K562 (cell line): ENCODE measurements around the gene HERC3. TPM values are rescaled to one million over a fixed set of nuclear protein-coding genes. Genes with fewer than 3 reads are reported as not detected.
A peak's percentile ranks its signal among the peaks of the same experiment; 100 is the strongest.

Experiments used
- ATAC-seq: fragments of 200-7000 bp; cut with Tn5 transposase; 3 replicates; pipeline ENCODE4 v1.9.1; 2020; ENCODE audit warnings: moderate library complexity
- BruUV-seq: library from RNA; stranded (reverse); fragments of 400-500 nt; replicated peaks from 2 replicates; lab custom pipeline; 2021; lab: Mats Ljungman, UMichigan
- CTCF ChIA-PET: fragments of 300-600 bp; formaldehyde crosslinking; extraction: SDS; loops from one replicate; lab custom pipeline; 2021; ENCODE audit warnings: low intra/inter-chr PET ratio; lab: Yijun Ruan, JAX
- POLR2A ChIA-PET: fragments of 300-600, 350-650 bp; sonication (Branson Sonifier 250); formaldehyde crosslinking; extraction: SDS; loops from one replicate; lab custom pipeline; 2021; ENCODE audit warnings: antibody characterized with exemption, inconsistent platforms; lab: Yijun Ruan, JAX
- DNase-seq, 4 experiments: peaks; one replicate each; pipeline versions ENCODE4 v3.0.0 to v3.0.0-alpha.2; 2011 to 2018; ENCODE audit warnings: low spot score in 3 of 4, mixed read lengths in 3 of 4; ENCODE audit errors: extremely low read depth in 1 of 4
- FAIRE-seq: peaks from 2 replicates; lab custom pipeline; 2011; peaks lifted over from hg19 to GRCh38; lab: Jason Lieb, UNC
- H2AFZ ChIP-seq: 2 replicates; pipeline ENCODE4 v1.6.0; 2011; ENCODE audit warnings: low read depth, low read length, control low read depth, inconsistent platforms
- H3K27ac ChIP-seq: fragments of 200-600 bp; 3 replicates; pipeline ENCODE4 v1.8.0; 2011; ENCODE audit warnings: low read depth, mild to moderate bottlenecking, control low read depth, inconsistent platforms, low read length, moderate library complexity, mixed read lengths; ENCODE audit errors: extremely low read depth
- H3K27me3 ChIP-seq, 2 experiments: fragments of 300-600 bp in 1 of 2; 2 replicates in 1 of 2; 3 replicates in 1 of 2; pipeline versions ENCODE4 v1.6.0 to v1.8.0; 2011; ENCODE audit warnings: inconsistent platforms in 2 of 2, low read length in 2 of 2, mild to moderate bottlenecking in 1 of 2, mixed read lengths in 1 of 2, moderate library complexity in 1 of 2; ENCODE audit not compliant: control insufficient read depth in 2 of 2, insufficient read depth in 2 of 2
- H3K36me3 ChIP-seq: fragments of 300-600 bp; 3 replicates; pipeline ENCODE4 v1.8.0; 2011; ENCODE audit warnings: mild to moderate bottlenecking, low read length, inconsistent platforms; ENCODE audit not compliant: control insufficient read depth, insufficient read depth
- H3K4me1 ChIP-seq, 2 experiments: fragments of 200-600 bp in 1 of 2; replicated peaks in 1 of 2; 2 replicates in 1 of 2; 3 replicates in 1 of 2; pipeline versions ENCODE4 v1.5.1 to v1.8.0; 2011; ENCODE audit warnings: inconsistent platforms in 2 of 2, low read length in 2 of 2, mild to moderate bottlenecking in 1 of 2, mixed read lengths in 1 of 2, moderate library complexity in 1 of 2; ENCODE audit not compliant: control insufficient read depth in 2 of 2, insufficient read depth in 2 of 2
- H3K4me2 ChIP-seq: 2 replicates; pipeline ENCODE4 v1.6.1; 2011; ENCODE audit warnings: low read length, control low read depth, inconsistent platforms, mixed read lengths; ENCODE audit not compliant: insufficient read depth
- H3K4me3 ChIP-seq: fragments of 200-600 bp; sonication (generic), shearing (Covaris generic); 2 replicates; pipeline ENCODE4 v1.5.1; 2016; ENCODE audit warnings: control low read depth, inconsistent platforms
- H3K79me2 ChIP-seq: fragments of 200-600 bp; 3 replicates; pipeline ENCODE4 v1.8.0; 2011; ENCODE audit warnings: low read length, inconsistent platforms; ENCODE audit not compliant: control insufficient read depth, insufficient read depth
- H3K9ac ChIP-seq, 2 experiments: 2 replicates each; pipeline versions ENCODE4 v1.6.0 to v1.6.1; 2011; ENCODE audit warnings: low read depth in 2 of 2, low read length in 2 of 2, control low read depth in 1 of 2, inconsistent platforms in 1 of 2, mild to moderate bottlenecking in 1 of 2, mixed read lengths in 1 of 2; ENCODE audit not compliant: insufficient read depth in 1 of 2
- H3K9me1 ChIP-seq: one replicate; pipeline ENCODE4 v1.6.0; 2011; ENCODE audit warnings: inconsistent platforms, mild to moderate bottlenecking, low read length, moderate library complexity; ENCODE audit not compliant: control insufficient read depth, insufficient read depth
- H3K9me3 ChIP-seq: replicated peaks from 2 replicates; pipeline ENCODE4 v1.5.1; 2011; ENCODE audit warnings: low read depth, low read length, inconsistent platforms; ENCODE audit not compliant: control insufficient read depth, insufficient read depth
- H4K20me1 ChIP-seq: replicated peaks from 2 replicates; pipeline ENCODE4 v1.6.1; 2011; ENCODE audit warnings: low read length, inconsistent platforms, mixed read lengths; ENCODE audit not compliant: control insufficient read depth, insufficient read depth
- DACH1 ChIP-seq: fragments of 450-650 bp; IDR thresholded peaks from 2 replicates; pipeline ENCODE4 v1.6.1; 2018; ENCODE audit not compliant: partially characterized antibody
- FOSL1 ChIP-seq: fragments of 200-800 bp; sonication (Bioruptor generic); conservative IDR thresholded peaks from 2 replicates; pipeline ENCODE4 v1.6.1; 2016; ENCODE audit warnings: missing genetic modification characterization, missing compliant biosample characterization
- FOXA3 ChIP-seq, 2 experiments: fragments of 450-650 bp in 1 of 2; sonication (generic) in 1 of 2; formaldehyde crosslinking; IDR thresholded peaks in 1 of 2; conservative IDR thresholded peaks in 1 of 2; 2 replicates each; pipeline versions ENCODE4 v1.4.0 to v1.8.0; 2020 to 2022; ENCODE audit warnings: mild to moderate bottlenecking in 2 of 2, missing genetic modification reagents in 1 of 2
- JUN ChIP-seq, 2 experiments: sonication (generic) in 1 of 2; formaldehyde crosslinking in 1 of 2; IDR thresholded peaks; 2 replicates each; pipeline versions ENCODE4 v1.6.1 to v1.8.0; 2012 to 2022; ENCODE audit warnings: borderline replicate concordance in 2 of 2, mild to moderate bottlenecking in 2 of 2, improper control_type of control experiment in 1 of 2, low read depth in 1 of 2, low read length in 1 of 2, missing genetic modification reagents in 1 of 2
- JUND ChIP-seq, 2 experiments: IDR thresholded peaks; 2 replicates in 1 of 2; 3 replicates in 1 of 2; pipeline ENCODE4 v1.6.1; 2011; ENCODE audit warnings: borderline replicate concordance in 2 of 2, low read depth in 2 of 2, low read length in 2 of 2, improper control_type of control experiment in 1 of 2, missing biosample characterization in 1 of 2, missing genetic modification characterization in 1 of 2, missing genetic modification reagents in 1 of 2
- NCOA6 ChIP-seq: fragments of 450-650 bp; IDR thresholded peaks from 2 replicates; pipeline ENCODE4 v1.6.1; 2017; ENCODE audit warnings: mild to moderate bottlenecking
- SMAD4 ChIP-seq: fragments of 250-450 bp; sonication (Bioruptor Pico); conservative IDR thresholded peaks from 2 replicates; pipeline ENCODE4 v1.8.0; 2021; ENCODE audit warnings: inconsistent platforms, mild to moderate bottlenecking, moderate library complexity
- SOX6 ChIP-seq: fragments of 450-650 bp; IDR thresholded peaks from 2 replicates; pipeline ENCODE4 v1.6.1; 2014; ENCODE audit warnings: mild to moderate bottlenecking
- SRSF1 ChIP-seq: fragments of 200-400 bp; formaldehyde crosslinking; IDR thresholded peaks from 2 replicates; pipeline ENCODE4 v1.6.1; 2017; ENCODE audit warnings: mild to moderate bottlenecking, low read depth, low read length, moderate library complexity
- ZNF3 ChIP-seq: fragments of 250-450 bp; sonication (Bioruptor Pico); IDR thresholded peaks from 2 replicates; pipeline ENCODE4 v1.5.0; 2021; ENCODE audit warnings: mild to moderate bottlenecking, moderate library complexity
- WGBS: fragments of 100-300 bp; shearing (Covaris generic); methylation state at CpG from one replicate; pipeline ENCODE4 v1.1.6; 2016; ENCODE audit warnings: low coverage, mixed read lengths; ENCODE audit not compliant: insufficient coverage; ENCODE audit errors: missing lambda C conversion rate; 5-methylcytosine and 5-hydroxymethylcytosine counted together
- in situ Hi-C: fragments of 300-500 bp; cut with MboI; formaldehyde crosslinking; loops from 4 replicates; pipeline ENCODE4 v1.15.0; 2018; ENCODE audit warnings: inconsistent platforms, mixed read lengths
- intact Hi-C: fragments of 100-400 bp; cut with micrococcal nuclease; formaldehyde crosslinking; loops from 2 replicates; pipeline ENCODE4 v1.14.2; 2022
- polyA plus RNA-seq, 8 experiments: library from polyadenylated mRNA; depleted of rRNA in 4 of 8; stranded (reverse) in 5 of 8; unstranded in 3 of 8; fragments of >200 nt; fragmentation: Nextera tagmentation in 2 of 8; fragmentation: Illumina TruSeq in 1 of 8; extraction: Ambion mirVana in 2 of 8; extraction: Trizol in 1 of 8; gene quantifications; 2 replicates each; pipeline versions ENCODE4 v1.2.1 to v1.2.3, GENCODE V29; 2011 to 2014; ENCODE audit warnings: inconsistent platforms in 1 of 8, missing spikeins in 1 of 8
- total RNA-seq, 7 experiments: library from RNA; depleted of rRNA in 6 of 7; stranded (reverse); fragments of >200 nt in 6 of 7; fragmentation: Illumina TruSeq in 2 of 7; extraction: Trizol in 2 of 7; gene quantifications; 2 replicates each; pipeline versions ENCODE4 v1.2.1 to v1.2.3, GENCODE V29; 2011 to 2021; ENCODE audit warnings: low replicate concordance in 1 of 7

HERC3 gene
- total and polyA plus RNA-seq, 9 of the 15 experiments (the other 6 are each of a cell fraction or from before 2014, with no cell fraction given), result 1.8 to 13.1 (median 7.6) TPM

DNA sequence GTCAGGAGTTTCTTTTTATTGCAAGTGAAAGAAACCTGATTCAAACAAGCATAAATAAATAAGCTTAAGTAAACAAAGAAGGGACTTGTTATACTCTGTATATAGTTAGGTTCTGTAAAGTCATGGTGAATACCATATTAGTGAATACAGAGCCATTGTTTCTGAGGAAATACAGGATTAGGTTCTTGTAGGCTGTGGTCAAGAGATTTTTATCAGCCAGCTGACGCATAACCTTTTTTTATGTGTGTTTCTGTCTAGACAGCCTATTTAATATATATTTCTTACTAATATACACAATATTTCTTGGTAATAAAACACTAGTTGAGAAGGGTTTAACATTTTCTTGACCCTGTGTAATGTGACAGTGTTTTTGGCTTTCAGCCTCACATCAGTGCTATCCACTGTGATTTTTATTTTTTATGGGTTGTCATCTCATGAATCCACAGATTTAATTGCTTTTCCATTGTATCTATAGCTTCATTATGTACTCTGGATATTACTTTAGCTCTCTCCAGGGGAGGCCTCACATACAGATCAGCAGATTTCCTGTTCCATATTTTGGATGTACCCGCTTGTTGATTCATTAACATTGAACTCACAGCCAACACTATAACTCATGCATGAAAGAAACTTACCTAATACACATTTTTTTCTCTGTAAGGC, 8.0 kb downstream of the HERC3 start:
- DNase-seq (no peak), FAIRE-seq (no peak), ATAC-seq (no peak)
- no peaks in the 10 kb centered on the region for H3K9me3 ChIP-seq
- H3K4me1 ChIP-seq, result peaks cover 0 to 15% of the 10 kb centered on the region in 2 experiments; a peak in 3 of 5 replicates
- TF ChIP-seq SOX6 (peak; percentile 68; the same call in 1 of the 2 replicates), JUN (IDR thresholded peaks at IDR 0.05; ENCODE audit: borderline replicate concordance, low read depth, low read length) (0 out of 2 replicates have a peak, but pooled peaks have one; percentile 32), JUN (CRISPR knock-in tag; IDR thresholded peaks at IDR 0.05; ENCODE audit: borderline replicate concordance) (no peak), SRSF1 (no peak), FOXA3 (CRISPR knock-in tag; conservative IDR thresholded peaks at IDR 0.05 in 1 of 2, IDR thresholded peaks at IDR 0.05 in 1 of 2) (peak in 1 of 2 experiments; percentile 81; a peak in 2 of 4 replicates), ZNF3 (CRISPR knock-in tag) (no peak), SMAD4 (CRISPR knock-in tag) (peak; percentile 63), JUND (IDR thresholded peaks at IDR 0.05; ENCODE audit: borderline replicate concordance, low read depth, low read length) (peak; percentile 11; the same call in 1 of the 2 replicates), JUND (tag; IDR thresholded peaks at IDR 0.05; ENCODE audit: borderline replicate concordance, low read depth, low read length) (no peak), DACH1 (peak; percentile 56), NCOA6 (no peak), FOSL1 (peak; percentile 79)
- H3K9me1 ChIP-seq, result no peaks in the 10 kb centered on the region
- no peak overlapping the region for H3K4me2 ChIP-seq
- ChIA-PET CTCF (no interaction called here), POLR2A (no interaction called here)
- peaks cover 3% of the 10 kb centered on the region; the same call in 1 of the 3 replicates for H3K36me3 ChIP-seq
- H3K27ac ChIP-seq, result no peak overlapping the region
- H4K20me1 ChIP-seq, result no peaks in the 10 kb centered on the region
- H3K27me3 ChIP-seq, result no peaks in the 10 kb centered on the region
- no peak overlapping the region for H2AFZ ChIP-seq
- no TSS peak for BruUV-seq
- in situ Hi-C loops (no loop called here), intact Hi-C loops (no loop called here)
- H3K79me2 ChIP-seq, result no peaks in the 10 kb centered on the region
- WGBS, result 56% methylated on average over 2 of the region's 2 CpGs
- no peak overlapping the region for H3K4me3 ChIP-seq
- H3K9ac ChIP-seq, result no peak overlapping the region
